ENCODE results near the gene L3MBTL2. TPM values are rescaled to one million over a fixed set of nuclear protein-coding genes. Genes with fewer than 3 reads are reported as not detected.

Gene L3MBTL2
- total RNA-seq, 2 experiments from 2014 or later: 23.3 to 33.4 TPM

DNA sequence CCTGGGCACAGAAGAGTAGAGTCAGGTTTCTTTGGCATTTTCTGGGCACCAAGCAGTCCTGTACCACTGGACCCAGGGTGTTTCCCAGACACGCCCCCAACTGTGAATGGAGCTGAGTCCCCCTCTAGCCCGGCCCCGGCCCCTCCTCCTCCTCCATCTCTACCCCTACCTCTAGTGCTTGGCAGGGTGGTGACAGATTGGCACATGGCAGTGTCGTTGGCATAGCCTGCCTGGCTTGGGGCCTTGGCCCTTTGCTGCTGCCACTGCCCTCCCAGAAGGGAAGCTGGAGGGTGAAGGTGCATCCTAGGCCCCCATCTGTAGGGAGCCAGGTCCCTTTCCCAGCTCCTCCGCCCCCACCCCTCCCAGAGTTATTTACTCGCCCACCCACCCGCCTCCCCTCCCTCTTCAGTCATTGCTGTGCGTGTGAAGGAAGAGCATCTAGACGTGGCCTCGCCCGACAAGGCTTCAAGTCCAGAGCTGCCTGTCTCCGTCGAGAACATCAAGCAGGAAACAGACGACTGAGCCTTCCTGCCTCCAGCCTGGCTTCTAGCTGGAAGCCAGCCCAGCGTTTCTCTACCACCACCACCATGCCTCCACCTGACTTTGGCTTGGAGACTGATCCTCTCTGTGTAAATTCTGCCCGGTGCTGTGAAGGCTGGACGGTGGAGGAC, 24.8 kb downstream of the L3MBTL2 start:
- Histone ChIP-seq H4K20me1 (ENCODE audit: insufficient read depth, low read length) (no peaks in the 10 kb centered on the region), H3K27ac (ENCODE audit: low read depth, low read length, poor library complexity, severe bottlenecking) (no peak overlapping the region), H3K9me2 (ENCODE audit: insufficient read depth, low read length) (no peaks in the 10 kb centered on the region), H3K36me3 (ENCODE audit: insufficient read depth, low read length) (peaks cover 30% of the 10 kb centered on the region; the same call in 1 of the 2 replicates), H3K9me3 (ENCODE audit: low read length) (no peaks in the 10 kb centered on the region), H3K4me1 (ENCODE audit: insufficient read depth, low read length, poor library complexity, severe bottlenecking) (no peaks in the 10 kb centered on the region), H3K79me2 (ENCODE audit: insufficient read depth, low read depth, low read length) (no peaks in the 10 kb centered on the region), H3K4me2 (ENCODE audit: low read length) (no peak overlapping the region), H3K4me3 (ENCODE audit: low read depth, low read length, poor library complexity, severe bottlenecking) (no peak overlapping the region), H2AFZ (ENCODE audit: low read length) (no peak overlapping the region)
- ChIA-PET CTCF (ENCODE audit: unreplicated experiment) (no interaction called here), POLR2A (no interaction called here)
- no peak for DNase-seq (ENCODE audit: low spot score)
- no TSS peak for BruUV-seq (replicated peaks)
- intact Hi-C loops (cut with micrococcal nuclease; ENCODE audit: unreplicated experiment): no loop called here
- TF ChIP-seq EZH2phosphoT487 (IDR thresholded peaks at IDR 0.05; ENCODE audit: borderline replicate concordance, low read depth, low read length): no peak

DNA sequence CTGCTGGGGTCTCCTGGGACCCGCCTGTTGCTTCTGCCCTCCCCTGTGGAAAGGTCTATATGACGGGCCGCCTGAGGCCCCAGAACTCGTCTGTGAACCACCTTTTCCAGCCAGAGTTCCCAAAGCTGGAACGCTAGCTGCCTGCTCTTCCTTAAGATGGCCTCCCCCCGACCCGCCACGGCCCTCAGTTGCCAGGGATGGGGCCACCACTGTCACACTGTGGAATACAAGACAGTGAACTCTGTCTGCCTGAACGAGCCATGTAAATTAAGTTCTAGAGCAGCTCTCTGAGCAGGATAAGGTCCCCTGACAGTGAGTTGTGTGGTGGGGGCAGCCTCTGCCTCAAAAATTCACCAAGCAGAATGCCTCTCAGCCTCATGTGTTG, 25.3 kb downstream of the L3MBTL2 start:
- POLR2A ChIA-PET: no interaction called here
- intact Hi-C loops (cut with micrococcal nuclease; ENCODE audit: unreplicated experiment): no loop called here
- no peak overlapping the region for H3K27ac ChIP-seq (ENCODE audit: low read depth, low read length, poor library complexity, severe bottlenecking)

DNA sequence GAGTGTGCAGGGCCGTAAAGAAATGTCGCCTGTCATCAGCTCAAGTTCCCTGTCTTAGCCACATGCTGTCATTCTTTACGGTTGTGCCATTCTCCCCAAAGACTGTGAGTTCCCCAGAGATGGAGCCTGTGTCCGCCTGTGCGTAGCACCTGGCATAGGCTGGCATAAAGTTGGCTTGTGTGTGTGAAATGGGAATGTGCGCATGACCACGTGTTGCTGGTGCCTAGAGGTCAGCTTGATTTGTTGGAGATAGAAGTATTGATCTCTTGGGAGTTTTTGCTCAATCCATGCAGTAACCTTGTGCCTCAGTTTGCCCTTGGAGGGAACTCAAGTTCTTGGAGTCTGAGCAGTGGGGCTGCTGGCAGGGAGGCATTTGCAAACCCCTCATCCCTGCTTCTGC, 26.3 kb downstream of the L3MBTL2 start:
- intact Hi-C loops (cut with micrococcal nuclease; ENCODE audit: unreplicated experiment): no loop called here
- Histone ChIP-seq H3K4me3 (ENCODE audit: low read depth, low read length, poor library complexity, severe bottlenecking) (no peak overlapping the region), H3K9me3 (ENCODE audit: low read length) (no peaks in the 10 kb centered on the region), H3K36me3 (ENCODE audit: insufficient read depth, low read length) (peaks cover 17% of the 10 kb centered on the region; the same call in 1 of the 2 replicates), H2AFZ (ENCODE audit: low read length) (no peak overlapping the region), H3K27ac (ENCODE audit: low read depth, low read length, poor library complexity, severe bottlenecking) (no peak overlapping the region), H4K20me1 (ENCODE audit: insufficient read depth, low read length) (no peaks in the 10 kb centered on the region), H3K4me2 (ENCODE audit: low read length) (no peak overlapping the region), H3K9me2 (ENCODE audit: insufficient read depth, low read length) (no peaks in the 10 kb centered on the region), H3K4me1 (ENCODE audit: insufficient read depth, low read length, poor library complexity, severe bottlenecking) (no peaks in the 10 kb centered on the region), H3K79me2 (ENCODE audit: insufficient read depth, low read depth, low read length) (no peaks in the 10 kb centered on the region)
- BruUV-seq (replicated peaks): no TSS peak
- TF ChIP-seq, protein P1, sequence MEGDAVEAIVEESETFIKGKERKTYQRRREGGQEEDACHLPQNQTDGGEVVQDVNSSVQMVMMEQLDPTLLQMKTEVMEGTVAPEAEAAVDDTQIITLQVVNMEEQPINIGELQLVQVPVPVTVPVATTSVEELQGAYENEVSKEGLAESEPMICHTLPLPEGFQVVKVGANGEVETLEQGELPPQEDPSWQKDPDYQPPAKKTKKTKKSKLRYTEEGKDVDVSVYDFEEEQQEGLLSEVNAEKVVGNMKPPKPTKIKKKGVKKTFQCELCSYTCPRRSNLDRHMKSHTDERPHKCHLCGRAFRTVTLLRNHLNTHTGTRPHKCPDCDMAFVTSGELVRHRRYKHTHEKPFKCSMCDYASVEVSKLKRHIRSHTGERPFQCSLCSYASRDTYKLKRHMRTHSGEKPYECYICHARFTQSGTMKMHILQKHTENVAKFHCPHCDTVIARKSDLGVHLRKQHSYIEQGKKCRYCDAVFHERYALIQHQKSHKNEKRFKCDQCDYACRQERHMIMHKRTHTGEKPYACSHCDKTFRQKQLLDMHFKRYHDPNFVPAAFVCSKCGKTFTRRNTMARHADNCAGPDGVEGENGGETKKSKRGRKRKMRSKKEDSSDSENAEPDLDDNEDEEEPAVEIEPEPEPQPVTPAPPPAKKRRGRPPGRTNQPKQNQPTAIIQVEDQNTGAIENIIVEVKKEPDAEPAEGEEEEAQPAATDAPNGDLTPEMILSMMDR (conservative IDR thresholded peaks at IDR 0.05; ENCODE audit: low read length): no peak
- no peak for TF ChIP-seq EZH2phosphoT487 (IDR thresholded peaks at IDR 0.05; ENCODE audit: borderline replicate concordance, low read depth, low read length)
- no peak for DNase-seq (ENCODE audit: low spot score)
- ChIA-PET POLR2A (no interaction called here), CTCF (ENCODE audit: unreplicated experiment) (no interaction called here)

More for the DNA sequence above, 25.3 kb downstream of the L3MBTL2 start:
- Histone ChIP-seq H3K79me2 (ENCODE audit: insufficient read depth, low read depth, low read length) (no peaks in the 10 kb centered on the region), H3K36me3 (ENCODE audit: insufficient read depth, low read length) (peaks cover 25% of the 10 kb centered on the region; the same call in 1 of the 2 replicates), H3K4me3 (ENCODE audit: low read depth, low read length, poor library complexity, severe bottlenecking) (no peak overlapping the region), H4K20me1 (ENCODE audit: insufficient read depth, low read length) (no peaks in the 10 kb centered on the region), H3K4me1 (ENCODE audit: insufficient read depth, low read length, poor library complexity, severe bottlenecking) (no peaks in the 10 kb centered on the region), H3K9me3 (ENCODE audit: low read length) (no peaks in the 10 kb centered on the region), H3K4me2 (ENCODE audit: low read length) (no peak overlapping the region), H2AFZ (ENCODE audit: low read length) (no peak overlapping the region), H3K9me2 (ENCODE audit: insufficient read depth, low read length) (no peaks in the 10 kb centered on the region)
- TF ChIP-seq EZH2phosphoT487 (IDR thresholded peaks at IDR 0.05; ENCODE audit: borderline replicate concordance, low read depth, low read length): no peak
- TF ChIP-seq, protein P1 (conservative IDR thresholded peaks at IDR 0.05; ENCODE audit: low read length): no peak
- no peak for DNase-seq (ENCODE audit: low spot score)
- no TSS peak for BruUV-seq (replicated peaks)
- CTCF ChIA-PET (ENCODE audit: unreplicated experiment): no interaction called here

Data from OCI-LY7 (cell line).